B cell (primary cell): Measurements from ENCODE around the gene TWF2. TPM values are rescaled to one million over a fixed set of nuclear protein-coding genes. Genes with fewer than 3 reads are reported as not detected.

ENCODE experiments used
- ATAC-seq: fragments of 200-7000 bp; cut with Tn5 transposase; one replicate; pipeline ENCODE4 v1.10.0; 2021; ENCODE audit warnings: low read depth, mild to moderate bottlenecking, moderate number of reproducible peaks, moderate library complexity
- CTCF ChIA-PET: fragments of 350-600 bp; sonication (Branson Sonifier 250); formaldehyde crosslinking; loops from one replicate; lab custom pipeline; 2021; ENCODE audit warnings: antibody characterized with exemption, inconsistent platforms; lab: Charles Lee
- POLR2A ChIA-PET: fragments of 350-600 bp; sonication (Branson Sonifier 250); formaldehyde crosslinking; loops from one replicate; lab custom pipeline; 2021; ENCODE audit warnings: antibody characterized with exemption; lab: Charles Lee
- DNase-seq: peaks from one replicate; pipeline ENCODE4 v3.0.0; 2013
- H2AFZ ChIP-seq: 2 replicates; pipeline ENCODE4 v1.6.1; 2012; ENCODE audit warnings: mild to moderate bottlenecking, low read depth, low read length; ENCODE audit not compliant: insufficient read depth, poor library complexity, severe bottlenecking
- H3K27ac ChIP-seq, 2 donors: 1 replicate in 1 of 2; 2 replicates in 1 of 2; pipeline ENCODE4 v1.5.1; 2012 to 2013; ENCODE audit warnings: low read length in 2 of 2, mild to moderate bottlenecking in 2 of 2, moderate library complexity in 1 of 2
- H3K27me3 ChIP-seq, 4 experiments: fragments of 200-600 bp in 1 of 4; sonication (generic) in 1 of 4; replicated peaks in 1 of 4; 1 replicate in 2 of 4; 2 replicates in 2 of 4; pipeline versions ENCODE4 v1.6.1 to v1.7.0; 2013 to 2016; ENCODE audit warnings: low read length in 3 of 4, mild to moderate bottlenecking in 2 of 4, mixed read lengths in 1 of 4, moderate library complexity in 1 of 4; ENCODE audit not compliant: insufficient read depth in 4 of 4, control insufficient read depth in 3 of 4; ENCODE audit errors: control extremely low read depth in 1 of 4
- H3K36me3 ChIP-seq, 2 experiments: replicated peaks in 1 of 2; 1 replicate in 1 of 2; 2 replicates in 1 of 2; pipeline versions ENCODE4 v1.6.1 to v1.7.1; 2013; ENCODE audit warnings: low read length in 1 of 2; ENCODE audit not compliant: insufficient read depth in 2 of 2, control insufficient read depth in 1 of 2; ENCODE audit errors: control extremely low read depth in 1 of 2, extremely low read depth in 1 of 2
- H3K4me1 ChIP-seq, 2 donors: fragments of 200-600 bp in 1 of 2; sonication (generic) in 1 of 2; 1 replicate in 1 of 2; 2 replicates in 1 of 2; pipeline versions ENCODE4 v1.5.1 to v1.6.1; 2013 to 2017; ENCODE audit warnings: low read length in 2 of 2; ENCODE audit not compliant: control insufficient read depth in 2 of 2, insufficient read depth in 2 of 2
- H3K4me2 ChIP-seq: replicated peaks from 2 replicates; pipeline ENCODE3; 2012; ENCODE audit warnings: mild to moderate bottlenecking, low read depth, low read length; ENCODE audit not compliant: poor library complexity, severe bottlenecking
- H3K4me3 ChIP-seq, 5 experiments: fragments of 200-600 bp in 1 of 5; sonication (generic) in 1 of 5; 1 replicate in 3 of 5; 2 replicates in 2 of 5; pipeline versions ENCODE4 v1.5.1 to v1.7.0; 2011 to 2016; ENCODE audit warnings: low read length in 4 of 5, mild to moderate bottlenecking in 4 of 5, low read depth in 2 of 5, control low read depth in 1 of 5, moderate library complexity in 1 of 5; ENCODE audit not compliant: insufficient read depth in 1 of 5; ENCODE audit errors: control extremely low read depth in 1 of 5, extremely low read depth in 1 of 5
- H3K79me2 ChIP-seq: fragments of 200-600 bp; sonication (generic); one replicate; pipeline ENCODE4 v1.6.0; 2016; ENCODE audit warnings: low read length; ENCODE audit not compliant: control insufficient read depth, insufficient read depth
- H3K9ac ChIP-seq: fragments of 200-600 bp; sonication (generic); 2 replicates; pipeline ENCODE4 v1.6.1; 2017; ENCODE audit warnings: mild to moderate bottlenecking, low read length, moderate library complexity
- H3K9me3 ChIP-seq, 3 donors: one replicate each; pipeline versions ENCODE4 v1.6.1 to v1.7.1; 2013; ENCODE audit warnings: low read length in 2 of 3; ENCODE audit not compliant: control insufficient read depth in 2 of 3, insufficient read depth in 1 of 3; ENCODE audit errors: control extremely low read depth in 1 of 3
- H4K20me1 ChIP-seq: 2 replicates; pipeline ENCODE4 v1.6.0; 2012; ENCODE audit warnings: mild to moderate bottlenecking, low read length; ENCODE audit not compliant: insufficient read depth, control insufficient read depth, poor library complexity, severe bottlenecking
- H3K27ac Mint-ChIP-seq: one replicate; pipeline ENCODE4 v1.8.0; 2021; ENCODE audit warnings: mixed read lengths
- H3K27me3 Mint-ChIP-seq: one replicate; pipeline ENCODE4 v1.8.0; 2021; ENCODE audit warnings: mixed read lengths
- H3K4me1 Mint-ChIP-seq: one replicate; pipeline ENCODE4 v1.8.0; 2021; ENCODE audit warnings: mixed read lengths
- H3K4me3 Mint-ChIP-seq: one replicate; pipeline ENCODE4 v1.8.0; 2021; ENCODE audit warnings: mixed read lengths
- H3K9me3 Mint-ChIP-seq: one replicate; pipeline ENCODE4 v1.8.0; 2022; ENCODE audit warnings: mixed read lengths; ENCODE audit not compliant: insufficient read depth
- CTCF ChIP-seq: fragments of 200-600 bp; IDR thresholded peaks from one replicate; pipeline ENCODE4 v1.8.0; 2022; ENCODE audit warnings: antibody characterized with exemption, mild to moderate bottlenecking
- EZH2 ChIP-seq: IDR thresholded peaks from 2 replicates; pipeline ENCODE4 v1.6.1; 2012; ENCODE audit warnings: borderline replicate concordance, low read depth, mild to moderate bottlenecking, moderate library complexity, low read length; ENCODE audit not compliant: insufficient read depth, poor library complexity, severe bottlenecking
- WGBS: methylation state at CpG from one replicate; pipeline ENCODE4 v1.1.5; 2013; ENCODE audit warnings: missing lambda C conversion rate; ENCODE audit not compliant: insufficient coverage; 5-methylcytosine and 5-hydroxymethylcytosine counted together
- intact Hi-C: fragments of 100-400 bp; cut with micrococcal nuclease; formaldehyde crosslinking; loops from one replicate; pipeline ENCODE4 v1.10.0; 2022
- polyA plus RNA-seq: library from polyadenylated mRNA; depleted of rRNA; stranded (reverse); fragments of >200 nt; gene quantifications from 2 replicates; pipeline ENCODE4 v1.2.3, GENCODE V29; 2012
- total RNA-seq, 2 donors: library from RNA; stranded (reverse); fragments of 120-200 nt in 1 of 2; gene quantifications; 1 replicate in 1 of 2; 2 replicates in 1 of 2; pipeline versions ENCODE4 v1.2.3 to v1.2.4, GENCODE V29; 2013 to 2022

TWF2 gene
- total and polyA plus RNA-seq, 2 donors (not counting 1 experiment from before 2014, with no cell fraction given), result 60.3 to 88.2 TPM

- peaks cover 1 to 51% of the 10 kb centered on the region in 2 experiments for H3K36me3 ChIP-seq
- no peaks in the 10 kb centered on the region for H3K9me3 Mint-ChIP-seq
- H3K4me3 Mint-ChIP-seq, result no peak overlapping the region
- DNase-seq (no peak), ATAC-seq (no peak)
- 89% methylated on average over 34 of the region's 34 CpGs for WGBS
- no peaks in the 10 kb centered on the region for H3K27me3 ChIP-seq
- peak overlapping the region; percentile 27 for H3K4me2 ChIP-seq
- no peak overlapping the region for H3K9ac ChIP-seq
- POLR2A ChIA-PET, result interaction anchor here (1.1 to 1.8 kb wide), 2 partner anchors 9 to 31 kb away, joined by 8 to 9 read pairs; no protein-coding TSS in a partner anchor
- no peak overlapping the region for H3K27ac ChIP-seq
- intact Hi-C loops, result loop anchor here (2.0 to 10.0 kb wide), 2 partner anchors 167 to 225 kb away; partner anchors contain the start of gene DUSP7
- H3K4me1 ChIP-seq, result peaks cover 72 to 97% of the 10 kb centered on the region in 2 donors
- H4K20me1 ChIP-seq, result peaks cover 34% of the 10 kb centered on the region
- no peak overlapping the region for H3K4me3 ChIP-seq
- no peak overlapping the region for H2AFZ ChIP-seq
- no peak for TF ChIP-seq EZH2
- no peak for TF ChIP-seq CTCF
- H3K9me3 ChIP-seq, result no peaks in the 10 kb centered on the region
- CTCF ChIA-PET, result interaction anchor here (1.0 to 12.3 kb wide), 11 partner anchors 11 to 224 kb away, joined by 3 to 265 read pairs (median 12); partner anchors contain the start of genes GLYCTK, PPM1M, SEMA3G and TWF2
- H3K4me1 Mint-ChIP-seq, result peaks cover 86% of the 10 kb centered on the region
- no peaks in the 10 kb centered on the region for H3K27me3 Mint-ChIP-seq
- peak overlapping the region; percentile 65 for H3K27ac Mint-ChIP-seq
- H3K79me2 ChIP-seq, result peaks cover 68% of the 10 kb centered on the region
These were observed 17.2 kb downstream of the TWF2 start for GRCh38 chr3:52221563-52222318.

GRCh38 chr3:52221141-52221562 is 17.8 kb downstream of the TWF2 start:
- H3K9ac ChIP-seq, result no peak overlapping the region
- TF ChIP-seq EZH2, result no peak
- TF ChIP-seq CTCF, result no peak
- no peak overlapping the region for H3K27ac ChIP-seq
- no peak overlapping the region for H2AFZ ChIP-seq
- peaks cover 1 to 51% of the 10 kb centered on the region in 2 experiments for H3K36me3 ChIP-seq
- H3K4me1 Mint-ChIP-seq, result peaks cover 84% of the 10 kb centered on the region
- no peak overlapping the region for H3K4me3 ChIP-seq
- ChIA-PET POLR2A (interaction anchor here (0.9 to 1.8 kb wide), 5 partner anchors 10 to 67 kb away, joined by 3 to 9 read pairs (median 4); partner anchors contain the start of genes GLYCTK and WDR82), CTCF (interaction anchor here (0.8 to 12.3 kb wide), 26 partner anchors 10 to 227 kb away, joined by 3 to 265 read pairs (median 6); partner anchors contain the start of genes ALAS1, GLYCTK, PPM1M and SEMA3G)
- no peak for ATAC-seq
- no peak for DNase-seq
- H3K27ac Mint-ChIP-seq, result peak overlapping the region; percentile 86
- intact Hi-C loops, result loop anchor here (2.0 to 10.0 kb wide), 2 partner anchors 166 to 226 kb away; partner anchors contain the start of gene DUSP7
- H3K27me3 Mint-ChIP-seq, result no peaks in the 10 kb centered on the region
- no peaks in the 10 kb centered on the region for H3K9me3 ChIP-seq
- peak overlapping the region; percentile 44 for H3K4me2 ChIP-seq
- H3K9me3 Mint-ChIP-seq, result no peaks in the 10 kb centered on the region
- H4K20me1 ChIP-seq, result peaks cover 34% of the 10 kb centered on the region
- peaks cover 69% of the 10 kb centered on the region for H3K79me2 ChIP-seq
- 97% methylated on average over 27 of the region's 27 CpGs for WGBS
- H3K27me3 ChIP-seq, result no peaks in the 10 kb centered on the region
- no peak overlapping the region for H3K4me3 Mint-ChIP-seq
- H3K4me1 ChIP-seq, result peaks cover 69 to 96% of the 10 kb centered on the region in 2 donors
